ENCODE measurements around the gene TAS2R3.

The TAS2R3 gene

GRCh38 chr7:141785706-141786552 is 22.0 kb downstream of the TAS2R3 start:
- DNase-seq (ENCODE audit: low spot score), result peak; percentile 61

- no peak for DNase-seq (ENCODE audit: low spot score)
Measured at GRCh38 chr7:141788296-141788695, 24.4 kb downstream of the TAS2R3 start.

- no peak for DNase-seq (ENCODE audit: low spot score)
Measured at GRCh38 chr7:141789917-141790316, 26.0 kb downstream of the TAS2R3 start, which contains the start of gene TAS2R5. TSS of gene TAS2R5 (plus strand) at chr7:141790217. CDS start at chr7:141790362, 145 bp downstream.

GRCh38 chr7:141792526-141792925 is 28.6 kb downstream of the TAS2R3 start:
- no peak for DNase-seq (ENCODE audit: low spot score)
